Testis (tissue), 2 donors: Measurements from ENCODE around the gene TSPAN17.

ENCODE experiments used
- POLR2A ChIP-seq: fragments of 450-650 bp; IDR thresholded peaks from one replicate; pipeline ENCODE4 v1.6.1; 2017; ENCODE audit warnings: antibody characterized with exemption, mild to moderate bottlenecking, moderate library complexity
- TF ChIP-seq, protein P1 (sequence below), 3 experiments: fragments of 450-650 bp in 2 of 3; fragments of 200-600 bp in 1 of 3; sonication (generic) in 1 of 3; IDR thresholded peaks; one replicate each; pipeline ENCODE4 v1.5.1; 2016 to 2019; ENCODE audit warnings: antibody characterized with exemption in 3 of 3, mild to moderate bottlenecking in 2 of 3, moderate library complexity in 1 of 3

DNA sequence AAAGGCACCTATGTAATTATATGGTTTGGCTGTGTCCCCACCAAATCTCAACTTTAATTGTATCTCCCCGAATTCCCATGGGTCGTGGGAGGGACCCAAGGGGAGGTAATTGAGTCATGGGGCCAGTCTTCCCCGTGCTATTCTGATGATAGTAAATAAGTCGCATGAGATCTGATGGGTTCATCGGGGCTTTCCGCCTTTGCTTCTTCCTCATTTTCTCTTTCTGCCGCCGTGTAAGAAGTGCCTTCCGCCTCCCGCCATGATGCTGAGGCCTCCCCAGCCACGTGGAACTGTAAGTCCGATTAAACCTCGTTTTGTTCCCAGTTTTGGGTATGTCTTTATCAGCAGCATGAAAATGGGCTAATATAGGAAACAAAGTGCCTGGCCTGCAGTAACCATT is 56.6 kb downstream of the TSPAN17 start:
- no peak for TF ChIP-seq POLR2A
- TF ChIP-seq, protein P1, sequence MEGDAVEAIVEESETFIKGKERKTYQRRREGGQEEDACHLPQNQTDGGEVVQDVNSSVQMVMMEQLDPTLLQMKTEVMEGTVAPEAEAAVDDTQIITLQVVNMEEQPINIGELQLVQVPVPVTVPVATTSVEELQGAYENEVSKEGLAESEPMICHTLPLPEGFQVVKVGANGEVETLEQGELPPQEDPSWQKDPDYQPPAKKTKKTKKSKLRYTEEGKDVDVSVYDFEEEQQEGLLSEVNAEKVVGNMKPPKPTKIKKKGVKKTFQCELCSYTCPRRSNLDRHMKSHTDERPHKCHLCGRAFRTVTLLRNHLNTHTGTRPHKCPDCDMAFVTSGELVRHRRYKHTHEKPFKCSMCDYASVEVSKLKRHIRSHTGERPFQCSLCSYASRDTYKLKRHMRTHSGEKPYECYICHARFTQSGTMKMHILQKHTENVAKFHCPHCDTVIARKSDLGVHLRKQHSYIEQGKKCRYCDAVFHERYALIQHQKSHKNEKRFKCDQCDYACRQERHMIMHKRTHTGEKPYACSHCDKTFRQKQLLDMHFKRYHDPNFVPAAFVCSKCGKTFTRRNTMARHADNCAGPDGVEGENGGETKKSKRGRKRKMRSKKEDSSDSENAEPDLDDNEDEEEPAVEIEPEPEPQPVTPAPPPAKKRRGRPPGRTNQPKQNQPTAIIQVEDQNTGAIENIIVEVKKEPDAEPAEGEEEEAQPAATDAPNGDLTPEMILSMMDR (IDR thresholded peaks at IDR 0.05) = no peak
